Endothelial cell of umbilical vein (primary cell): ENCODE measurements around the gene EVC. TPM values are rescaled to one million over a fixed set of nuclear protein-coding genes. Genes with fewer than 3 reads are reported as not detected.

Experiments used
- BruUV-seq: library from RNA; stranded (reverse); fragments of 400-500 nt; replicated peaks from 2 replicates; lab custom pipeline; 2021; lab: Mats Ljungman, UMichigan
- CTCF ChIA-PET: fragments of 300-600, 350-600 bp; sonication (Branson Sonifier 250); formaldehyde crosslinking; loops from one replicate; lab custom pipeline; 2021; ENCODE audit warnings: antibody characterized with exemption, inconsistent platforms; lab: Charles Lee
- POLR2A ChIA-PET: fragments of 300-600, 350-600 bp; sonication (Branson Sonifier 250); formaldehyde crosslinking; loops from one replicate; lab custom pipeline; 2021; ENCODE audit warnings: antibody characterized with exemption, inconsistent platforms; lab: Charles Lee
- DNase-seq: peaks from one replicate; pipeline ENCODE4 v3.0.0-alpha.2; 2011; ENCODE audit warnings: low read depth, low spot score
- FAIRE-seq: peaks from 2 replicates; lab custom pipeline; 2011; peaks lifted over from hg19 to GRCh38; lab: Jason Lieb, UNC
- H2AFZ ChIP-seq: 2 replicates; pipeline ENCODE4 v1.6.0; 2012; ENCODE audit warnings: low read depth, low read length, control low read depth, inconsistent platforms
- H3K27ac ChIP-seq: 2 replicates; pipeline ENCODE4 v1.5.1; 2011; ENCODE audit warnings: low read depth, mild to moderate bottlenecking, control low read depth, low read length, moderate library complexity; ENCODE audit not compliant: insufficient read depth
- H3K27me3 ChIP-seq, 2 experiments: 2 replicates each; pipeline versions ENCODE4 v1.6.0 to v1.6.1; 2011; ENCODE audit warnings: low read length in 2 of 2, mixed read lengths in 1 of 2; ENCODE audit not compliant: control insufficient read depth in 2 of 2, insufficient read depth in 2 of 2
- H3K36me3 ChIP-seq, 2 experiments: 2 replicates in 1 of 2; 3 replicates in 1 of 2; pipeline ENCODE4 v1.5.1; 2011; ENCODE audit warnings: low read length in 2 of 2, mild to moderate bottlenecking in 1 of 2, moderate library complexity in 1 of 2; ENCODE audit not compliant: control insufficient read depth in 2 of 2, insufficient read depth in 2 of 2; ENCODE audit errors: extremely low read depth in 1 of 2
- H3K4me1 ChIP-seq: 3 replicates; pipeline ENCODE4 v1.5.1; 2011; ENCODE audit warnings: mild to moderate bottlenecking, low read length; ENCODE audit not compliant: control insufficient read depth, insufficient read depth; ENCODE audit errors: extremely low read depth
- H3K4me2 ChIP-seq: 2 replicates; pipeline ENCODE4 v1.6.1; 2011; ENCODE audit warnings: low read length, control low read depth, mixed read lengths; ENCODE audit not compliant: insufficient read depth
- H3K4me3 ChIP-seq, 3 experiments: fragments of 200-600 bp in 1 of 3; sonication (generic), shearing (Covaris generic) in 1 of 3; replicated peaks in 1 of 3; 2 replicates each; pipeline ENCODE4 v1.5.1; 2011 to 2016; ENCODE audit warnings: control low read depth in 3 of 3, low read length in 3 of 3, mild to moderate bottlenecking in 2 of 3, inconsistent platforms in 1 of 3, low read depth in 1 of 3, moderate library complexity in 1 of 3; ENCODE audit not compliant: insufficient read depth in 1 of 3
- H3K79me2 ChIP-seq: 2 replicates; pipeline ENCODE4 v1.6.0; 2012; ENCODE audit warnings: low read length, inconsistent platforms; ENCODE audit not compliant: control insufficient read depth, insufficient read depth
- H3K9ac ChIP-seq: replicated peaks from 2 replicates; pipeline ENCODE3; 2011; ENCODE audit warnings: low read length, control low read depth; ENCODE audit not compliant: insufficient read depth; ENCODE audit errors: extremely low read depth
- H3K9me1 ChIP-seq: replicated peaks from 3 replicates; pipeline ENCODE4 v1.6.0; 2011; ENCODE audit warnings: mild to moderate bottlenecking, low read length; ENCODE audit not compliant: control insufficient read depth, insufficient read depth; ENCODE audit errors: extremely low read depth
- H3K9me3 ChIP-seq: replicated peaks from 2 replicates; pipeline ENCODE4 v1.5.1; 2012; ENCODE audit warnings: low read length, inconsistent platforms; ENCODE audit not compliant: control insufficient read depth, insufficient read depth
- H4K20me1 ChIP-seq: replicated peaks from 2 replicates; pipeline ENCODE3; 2011; ENCODE audit warnings: mild to moderate bottlenecking, low read length; ENCODE audit not compliant: control insufficient read depth, insufficient read depth; ENCODE audit errors: extremely low read depth
- EZH2 ChIP-seq: IDR thresholded peaks from 2 replicates; pipeline ENCODE4 v1.6.1; 2012; ENCODE audit warnings: borderline replicate concordance, low read depth, mild to moderate bottlenecking, moderate library complexity, low read length, inconsistent platforms; ENCODE audit not compliant: severe bottlenecking
- FOS ChIP-seq: IDR thresholded peaks from 2 replicates; pipeline ENCODE4 v1.6.1; 2011; ENCODE audit warnings: mild to moderate bottlenecking, low read length, moderate library complexity, borderline replicate concordance; ENCODE audit not compliant: insufficient read depth
- GATA2 ChIP-seq: IDR thresholded peaks from 2 replicates; pipeline ENCODE4 v1.7.0; 2011; ENCODE audit warnings: low read depth, mild to moderate bottlenecking, moderate library complexity, mixed read lengths, low read length; ENCODE audit not compliant: insufficient read length, insufficient read depth
- JUN ChIP-seq: IDR thresholded peaks from 2 replicates; pipeline ENCODE4 v1.6.1; 2011; ENCODE audit warnings: borderline replicate concordance, low read depth; ENCODE audit not compliant: insufficient read length, insufficient read depth
- MYC ChIP-seq: IDR thresholded peaks from one replicate; pipeline ENCODE4 v1.6.1; 2011; ENCODE audit warnings: mild to moderate bottlenecking, low read depth, low read length
- POLR2A ChIP-seq: IDR thresholded peaks from 2 replicates; pipeline ENCODE4 v1.6.1; 2012; ENCODE audit warnings: low read depth, mild to moderate bottlenecking, control low read depth, low read length
- POLR2AphosphoS5 ChIP-seq: IDR thresholded peaks from 2 replicates; pipeline ENCODE4 v1.6.1; 2012; ENCODE audit warnings: low read depth, mild to moderate bottlenecking, control low read depth, low read length, moderate library complexity; ENCODE audit not compliant: insufficient read depth
- dilution Hi-C: fragments of 300-500 bp; cut with MboI; formaldehyde crosslinking; loops from one replicate; pipeline ENCODE4 v1.15.0; 2019; ENCODE audit warnings: low sequenced_read_pairs; ENCODE audit not compliant: extremely low pct_ligation_motif_present
- intact Hi-C: fragments of 100-400 bp; cut with micrococcal nuclease; formaldehyde crosslinking; loops from one replicate; pipeline ENCODE4 v1.10.0; 2022
- polyA plus RNA-seq, 4 experiments: library from polyadenylated mRNA; depleted of rRNA in 3 of 4; stranded (reverse) in 3 of 4; unstranded in 1 of 4; fragments of >200 nt; gene quantifications; 2 replicates each; pipeline versions ENCODE4 v1.2.1 to v1.2.3, GENCODE V29; 2011 to 2012; ENCODE audit warnings: missing spikeins in 1 of 4
- total RNA-seq: library from RNA; stranded (reverse); gene quantifications from 2 replicates; pipeline ENCODE4 v1.2.3, GENCODE V29; 2021
- TF ChIP-seq, protein P1 (sequence below): IDR thresholded peaks from 2 replicates; pipeline ENCODE4 v1.6.1; 2011; ENCODE audit not compliant: insufficient read depth, insufficient read length
- TF ChIP-seq, protein P2 (sequence below), 2 donors: IDR thresholded peaks; 1 replicate in 1 of 2; 2 replicates in 1 of 2; pipeline ENCODE4 v1.5.1; 2011; ENCODE audit warnings: low read length in 2 of 2, mild to moderate bottlenecking in 2 of 2, moderate library complexity in 2 of 2, control low read depth in 1 of 2, inconsistent platforms in 1 of 2, low read depth in 1 of 2; ENCODE audit not compliant: insufficient read depth in 1 of 2; ENCODE audit errors: extremely low read depth in 1 of 2

The EVC gene
- total and polyA plus RNA-seq, 2 donors (not counting 3 experiments of a cell fraction or from before 2014, with no cell fraction given) = 6.3 to 31.6 TPM

DNA sequence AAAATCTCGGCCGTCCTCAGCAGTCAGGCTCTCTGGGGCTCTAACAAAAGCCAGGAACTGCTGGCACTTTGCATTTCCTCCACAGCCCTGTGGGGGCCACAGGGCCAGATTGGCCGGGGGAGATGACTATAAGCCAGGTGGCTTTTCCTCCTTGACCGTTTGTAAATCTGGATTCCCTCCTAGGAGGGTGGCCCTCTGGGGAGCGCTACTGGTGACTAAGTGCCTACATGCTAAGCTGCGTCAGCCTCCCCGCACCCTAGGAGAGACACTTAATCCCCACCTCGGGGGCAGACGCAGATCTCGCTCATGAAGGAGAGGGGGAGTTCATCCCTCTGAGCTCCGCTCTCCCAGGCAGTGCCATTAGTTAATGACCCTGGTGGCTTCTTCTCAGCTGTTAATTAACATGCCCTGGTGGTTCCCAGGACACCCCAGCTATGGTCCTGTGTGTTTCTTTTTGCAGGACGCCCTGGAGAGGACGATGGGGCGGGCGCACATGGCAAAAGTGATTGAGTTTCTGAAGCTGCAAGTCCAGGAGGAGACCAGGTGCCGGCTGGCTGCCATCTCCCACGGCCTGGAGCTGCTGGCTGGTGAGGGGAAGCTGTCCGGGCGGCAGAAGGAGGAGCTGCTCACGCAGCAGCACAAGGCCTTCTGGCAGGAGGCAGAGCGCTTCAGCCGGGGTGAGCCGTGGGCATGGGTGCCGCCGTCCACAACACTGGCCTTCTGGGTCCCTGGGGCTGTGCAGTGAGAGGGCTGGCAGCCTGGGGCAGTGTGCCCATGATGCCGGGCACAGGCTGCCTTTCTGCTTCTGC lies 41.6 kb downstream of the EVC start:
- Histone ChIP-seq H2AFZ (no peak overlapping the region), H3K27me3 (no peaks in the 10 kb centered on the region), H3K4me2 (no peak overlapping the region), H3K9ac (no peak overlapping the region), H3K79me2 (no peaks in the 10 kb centered on the region), H3K27ac (peak overlapping the region; percentile 86), H3K36me3 (peaks cover 3 to 19% of the 10 kb centered on the region in 2 experiments), H4K20me1 (no peaks in the 10 kb centered on the region), H3K9me1 (no peaks in the 10 kb centered on the region), H3K4me3 (no peak overlapping the region), H3K4me1 (peaks cover 55% of the 10 kb centered on the region), H3K9me3 (no peaks in the 10 kb centered on the region)
- ChIA-PET CTCF (interaction anchor here (1.1 to 1.4 kb wide), 2 partner anchors 38 to 44 kb away, joined by 3 read pairs; no protein-coding TSS in a partner anchor), POLR2A (no interaction called here)
- intact Hi-C loops = loop anchor here (1.0 kb wide), 1 partner anchor 41 kb away; the partner anchor contains the start of gene EVC
- DNase-seq = peak; percentile 59
- dilution Hi-C loops = no loop called here
- TF ChIP-seq FOS = no peak
- BruUV-seq = TSS peak; percentile 47
- FAIRE-seq = peak; percentile 83

DNA sequence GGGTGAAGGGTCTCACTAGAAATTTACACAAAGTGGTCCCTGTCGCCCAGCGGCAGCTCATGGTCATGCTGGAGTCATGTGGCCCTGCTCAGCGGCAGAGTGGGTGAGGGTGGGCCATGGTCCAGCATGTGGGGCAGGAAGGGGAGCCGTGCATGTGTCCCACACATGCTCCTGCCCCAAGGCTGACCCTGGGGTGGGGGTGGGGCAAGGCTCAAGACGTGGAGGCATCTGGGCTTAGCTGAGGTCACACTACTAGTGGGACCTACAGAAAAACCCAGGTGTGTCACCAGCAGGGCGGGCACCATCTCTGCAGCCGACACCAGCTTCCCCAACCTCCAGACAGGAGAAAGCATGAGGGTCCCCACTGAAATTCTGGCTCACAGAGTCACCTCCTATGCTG lies 42.4 kb downstream of the EVC start:
- H3K36me3 ChIP-seq = peaks cover 3 to 19% of the 10 kb centered on the region in 2 experiments
- DNase-seq (no peak), FAIRE-seq (no peak)
- H4K20me1 ChIP-seq = no peaks in the 10 kb centered on the region
- CTCF ChIA-PET = interaction anchor here (0.7 to 1.7 kb wide), 10 partner anchors 17 to 353 kb away, joined by 3 to 9 read pairs (median 4); partner anchors contain the start of genes EVC and EVC2
- H3K79me2 ChIP-seq = no peaks in the 10 kb centered on the region
- intact Hi-C loops (no loop called here), dilution Hi-C loops (no loop called here)
- H3K27ac ChIP-seq = peak overlapping the region; percentile 86
- BruUV-seq = TSS peak; percentile 72
- TF ChIP-seq GATA2 (no peak), EZH2 (no peak), JUN (no peak), POLR2AphosphoS5 (no peak), FOS (no peak), POLR2A (no peak), MYC (no peak)
- TF ChIP-seq, protein P1, sequence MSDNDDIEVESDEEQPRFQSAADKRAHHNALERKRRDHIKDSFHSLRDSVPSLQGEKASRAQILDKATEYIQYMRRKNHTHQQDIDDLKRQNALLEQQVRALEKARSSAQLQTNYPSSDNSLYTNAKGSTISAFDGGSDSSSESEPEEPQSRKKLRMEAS = no peak
- TF ChIP-seq, protein P2, sequence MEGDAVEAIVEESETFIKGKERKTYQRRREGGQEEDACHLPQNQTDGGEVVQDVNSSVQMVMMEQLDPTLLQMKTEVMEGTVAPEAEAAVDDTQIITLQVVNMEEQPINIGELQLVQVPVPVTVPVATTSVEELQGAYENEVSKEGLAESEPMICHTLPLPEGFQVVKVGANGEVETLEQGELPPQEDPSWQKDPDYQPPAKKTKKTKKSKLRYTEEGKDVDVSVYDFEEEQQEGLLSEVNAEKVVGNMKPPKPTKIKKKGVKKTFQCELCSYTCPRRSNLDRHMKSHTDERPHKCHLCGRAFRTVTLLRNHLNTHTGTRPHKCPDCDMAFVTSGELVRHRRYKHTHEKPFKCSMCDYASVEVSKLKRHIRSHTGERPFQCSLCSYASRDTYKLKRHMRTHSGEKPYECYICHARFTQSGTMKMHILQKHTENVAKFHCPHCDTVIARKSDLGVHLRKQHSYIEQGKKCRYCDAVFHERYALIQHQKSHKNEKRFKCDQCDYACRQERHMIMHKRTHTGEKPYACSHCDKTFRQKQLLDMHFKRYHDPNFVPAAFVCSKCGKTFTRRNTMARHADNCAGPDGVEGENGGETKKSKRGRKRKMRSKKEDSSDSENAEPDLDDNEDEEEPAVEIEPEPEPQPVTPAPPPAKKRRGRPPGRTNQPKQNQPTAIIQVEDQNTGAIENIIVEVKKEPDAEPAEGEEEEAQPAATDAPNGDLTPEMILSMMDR (IDR thresholded peaks at IDR 0.05; ENCODE audit: extremely low read depth in 1 of 2, insufficient read depth in 1 of 2, low read depth in 1 of 2, low read length in 2 of 2) = no peak
- H3K9me1 ChIP-seq = no peaks in the 10 kb centered on the region
- H3K9ac ChIP-seq = no peak overlapping the region
- no peak overlapping the region for H2AFZ ChIP-seq
- POLR2A ChIA-PET = no interaction called here
- no peak overlapping the region for H3K4me3 ChIP-seq
- peaks cover 52% of the 10 kb centered on the region for H3K4me1 ChIP-seq
- no peaks in the 10 kb centered on the region for H3K9me3 ChIP-seq
- H3K27me3 ChIP-seq = no peaks in the 10 kb centered on the region
- peak overlapping the region; percentile 5 for H3K4me2 ChIP-seq
